Transverse colon (tissue), 4 donors: ENCODE results near the gene DNTT. TPM values are rescaled to one million over a fixed set of nuclear protein-coding genes. Genes with fewer than 3 reads are reported as not detected.
A peak's percentile ranks its signal among the peaks of the same experiment; 100 is the strongest.

Source experiments
- DNase-seq: peaks from one replicate; pipeline ENCODE4 v3.0.0-alpha.2; 2019
- H3K27ac ChIP-seq, 4 donors: fragments of 200-600 bp; sonication (generic); 2 replicates each; pipeline ENCODE4 v1.5.1; 2016 to 2018; ENCODE audit warnings: inconsistent platforms in 4 of 4
- H3K27me3 ChIP-seq: fragments of 200-600 bp; sonication (generic); 2 replicates; pipeline ENCODE4 v1.5.1; 2017; ENCODE audit warnings: inconsistent platforms
- H3K36me3 ChIP-seq, 4 donors: fragments of 200-600 bp; sonication (generic); 2 replicates each; pipeline ENCODE4 v1.5.1; 2017 to 2019; ENCODE audit warnings: inconsistent platforms in 4 of 4
- H3K4me1 ChIP-seq, 4 donors: fragments of 200-600 bp; sonication (generic); 2 replicates each; pipeline ENCODE4 v1.5.1; 2017 to 2020; ENCODE audit warnings: inconsistent platforms in 4 of 4
- H3K4me3 ChIP-seq, 4 donors: fragments of 200-600 bp; sonication (generic); 1 replicate in 1 of 4; 2 replicates in 3 of 4; pipeline versions ENCODE4 v1.5.1 to v1.6.1; 2017 to 2019; ENCODE audit warnings: inconsistent platforms in 4 of 4
- H3K9me3 ChIP-seq, 2 donors: fragments of 200-600 bp; sonication (generic); 2 replicates each; pipeline ENCODE4 v1.5.1; 2017 to 2019; ENCODE audit warnings: inconsistent platforms in 2 of 2
- CTCF ChIP-seq, 5 experiments: fragments of 200-600 bp in 3 of 5; fragments of 450-650 bp in 2 of 5; sonication (generic) in 3 of 5; IDR thresholded peaks; 1 replicate in 2 of 5; 2 replicates in 3 of 5; pipeline ENCODE4 v1.5.1; 2016 to 2017; ENCODE audit warnings: antibody characterized with exemption in 5 of 5, inconsistent platforms in 3 of 5, mild to moderate bottlenecking in 2 of 5, moderate library complexity in 1 of 5
- EP300 ChIP-seq: sonication (generic); formaldehyde crosslinking; IDR thresholded peaks from one replicate; pipeline ENCODE4 v1.6.1; 2017; ENCODE audit warnings: antibody characterized with exemption, low read depth
- POLR2A ChIP-seq: fragments of 450-650 bp; IDR thresholded peaks from one replicate; pipeline ENCODE4 v1.6.1; 2016; ENCODE audit warnings: antibody characterized with exemption, mild to moderate bottlenecking, moderate library complexity
- POLR2AphosphoS5 ChIP-seq, 3 donors: sonication (generic); formaldehyde crosslinking; IDR thresholded peaks; one replicate each; pipeline ENCODE4 v1.6.1; 2016; ENCODE audit warnings: antibody characterized with exemption in 3 of 3
- WGBS, 2 donors: methylation state at CpG; one replicate each; pipeline ENCODE4 v1.1.5; 2018; ENCODE audit warnings: low coverage in 1 of 2; 5-methylcytosine and 5-hydroxymethylcytosine counted together
- in situ Hi-C, 4 donors: fragments of 200-750 bp; cut with MboI; loops; one replicate each; pipeline versions ENCODE4 v1.15.0 to v1.15.1; 2017; ENCODE audit warnings: low sequenced_read_pairs in 3 of 4, low pct_ligation_motif_present in 1 of 4, low pct_unique_long_range_greater_than_20kb in 1 of 4
- intact Hi-C: fragments of 100-400 bp; cut with DNase I; formaldehyde crosslinking; loops from one replicate; pipeline ENCODE4 v1.15.1; 2023; ENCODE audit warnings: low total_unique reads
- total RNA-seq, 4 donors: library from RNA; depleted of rRNA; stranded (reverse); fragments of >200 nt; gene quantifications; one replicate each; pipeline ENCODE4 v1.1.0, GENCODE V29; 2016

The DNTT gene
- total RNA-seq, 4 donors from 2014 or later, result not detected

DNA sequence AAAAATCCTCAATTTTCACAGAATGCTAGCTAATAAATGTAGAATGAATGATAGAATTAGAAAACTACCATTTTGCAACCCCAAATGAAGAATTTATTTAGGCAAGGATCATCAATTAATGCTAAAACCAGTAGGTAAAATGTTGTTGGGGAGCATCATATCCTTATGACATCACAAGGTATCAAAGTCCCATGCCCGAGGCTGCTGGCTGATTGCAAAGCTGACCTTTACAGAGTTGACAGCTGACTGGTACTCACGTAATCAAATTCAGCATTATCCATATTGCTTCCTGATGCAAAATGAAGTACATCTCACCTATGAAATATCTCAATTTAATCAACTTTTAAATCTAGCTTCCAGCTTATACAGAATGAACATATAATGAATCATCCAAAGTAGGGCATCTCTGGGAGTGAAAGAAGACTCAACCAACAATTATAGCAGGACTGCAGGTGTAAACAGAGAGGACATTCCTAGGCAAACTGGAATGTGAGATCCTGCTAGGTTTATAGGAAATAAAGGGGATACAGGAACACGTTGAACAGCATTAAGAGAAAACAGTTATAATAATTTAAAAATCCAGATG, 22.7 kb upstream of the DNTT start:
- Histone ChIP-seq H3K4me1 (peaks cover 0 to 25% (median 7%) of the 10 kb centered on the region in 4 donors), H3K36me3 (no peaks in the 10 kb centered on the region), H3K27ac (no peak overlapping the region), H3K9me3 (no peaks in the 10 kb centered on the region), H3K27me3 (no peaks in the 10 kb centered on the region), H3K4me3 (no peak overlapping the region)
- intact Hi-C loops, result no loop called here
- 86% methylated on average over 2 to 3 of the region's 3 CpGs for WGBS, 2 donors
- TF ChIP-seq POLR2AphosphoS5 (IDR thresholded peaks at IDR 0.05), result no peak
- no peak for DNase-seq
- in situ Hi-C loops, result loop anchor here in 1 of 4 donors (5.0 kb wide), 1 partner anchor 49 kb away; no protein-coding TSS in a partner anchor

DNA sequence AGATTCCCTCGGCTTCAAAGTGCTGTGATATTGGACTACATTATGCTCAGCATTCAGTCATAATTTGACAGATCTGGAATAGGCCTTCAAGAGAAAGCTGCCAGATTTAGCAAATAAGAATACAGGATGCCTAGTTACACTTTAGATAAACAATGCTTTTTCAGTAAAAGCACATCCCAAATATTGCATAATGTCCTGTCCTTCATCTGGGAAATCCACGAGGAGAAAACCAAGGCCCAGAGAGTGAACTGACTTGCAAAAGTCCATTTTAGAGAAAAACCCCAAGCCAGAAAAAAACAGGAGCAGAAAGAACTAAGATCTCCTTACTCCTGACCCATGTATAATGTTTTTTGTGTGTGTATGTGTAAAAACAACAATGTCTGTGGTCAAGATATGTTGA, 20.9 kb upstream of the DNTT start:
- WGBS, 2 donors, result 56 to 75% methylated on average over 1 to 2 of the region's 2 CpGs
- Histone ChIP-seq H3K4me1 (peaks cover 0 to 39% (median 17%) of the 10 kb centered on the region in 4 donors), H3K27me3 (no peaks in the 10 kb centered on the region), H3K4me3 (no peak overlapping the region), H3K36me3 (no peaks in the 10 kb centered on the region), H3K27ac (no peak overlapping the region), H3K9me3 (no peaks in the 10 kb centered on the region)
- in situ Hi-C loops (loop anchor here in 1 of 4 donors (5.0 kb wide), 1 partner anchor 51 kb away; no protein-coding TSS in a partner anchor), intact Hi-C loops (no loop called here)
- DNase-seq, result no peak
- TF ChIP-seq EP300 (no peak), POLR2A (no peak), CTCF (IDR thresholded peaks at IDR 0.05) (no peak), POLR2AphosphoS5 (IDR thresholded peaks at IDR 0.05) (no peak)

DNA sequence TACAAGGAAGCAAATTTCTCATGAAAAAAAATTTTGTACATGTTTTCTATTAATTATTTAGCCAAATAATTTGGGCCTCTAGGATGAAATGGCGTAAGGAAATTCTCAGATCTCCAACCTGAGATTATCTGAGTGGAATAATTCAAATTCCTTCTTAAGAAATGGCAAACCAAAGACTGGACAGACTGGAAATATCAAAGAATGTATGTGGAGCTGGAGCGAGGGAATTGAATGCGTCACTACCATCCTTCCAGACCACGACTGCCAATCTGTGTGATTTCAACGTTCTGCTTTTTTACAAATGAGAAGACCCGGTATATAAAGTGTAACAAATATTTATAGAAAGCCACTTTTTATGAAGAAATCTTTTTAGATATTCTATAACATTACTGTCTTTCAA, 20.5 kb upstream of the DNTT start:
- Histone ChIP-seq H3K4me3 (no peak overlapping the region), H3K9me3 (no peaks in the 10 kb centered on the region), H3K36me3 (no peaks in the 10 kb centered on the region), H3K27ac (no peak overlapping the region), H3K4me1 (peaks cover 0 to 43% (median 17%) of the 10 kb centered on the region in 4 donors), H3K27me3 (no peaks in the 10 kb centered on the region)
- TF ChIP-seq CTCF (IDR thresholded peaks at IDR 0.05) (no peak), POLR2AphosphoS5 (IDR thresholded peaks at IDR 0.05) (no peak), EP300 (no peak), POLR2A (no peak)
- no peak for DNase-seq
- WGBS, 2 donors, result 84 to 89% methylated on average over 6 of the region's 6 CpGs
- in situ Hi-C loops (loop anchor here in 1 of 4 donors (5.0 kb wide), 1 partner anchor 51 kb away; no protein-coding TSS in a partner anchor), intact Hi-C loops (no loop called here)

DNA sequence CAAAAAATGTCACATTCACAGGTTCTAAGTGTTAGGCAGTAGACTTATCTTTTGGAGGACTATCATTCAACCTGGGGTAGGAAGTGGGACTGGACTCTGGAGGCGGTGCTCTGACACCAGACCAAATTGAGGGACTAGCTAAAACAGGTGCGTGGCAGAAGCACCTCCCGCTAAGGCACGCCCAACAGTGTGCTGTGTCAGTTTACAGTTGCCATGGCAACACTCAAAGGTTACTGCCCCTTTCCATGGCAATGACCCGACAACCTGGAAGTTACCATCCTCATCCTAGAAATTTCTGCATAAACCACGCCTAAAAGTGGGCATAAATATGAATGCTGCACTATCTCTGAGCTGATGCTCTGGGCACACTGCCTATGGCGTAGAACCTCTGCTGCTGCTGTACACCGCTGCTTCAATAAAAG, 18.9 kb upstream of the DNTT start:
- H3K27ac ChIP-seq, result peak overlapping the region; percentile 9 to 88 (median 63)
- H3K27me3 ChIP-seq, result no peaks in the 10 kb centered on the region
- TF ChIP-seq EP300, result no peak
- no peak for TF ChIP-seq CTCF (IDR thresholded peaks at IDR 0.05)
- TF ChIP-seq POLR2A, result no peak
- TF ChIP-seq POLR2AphosphoS5 (IDR thresholded peaks at IDR 0.05), result no peak
- H3K36me3 ChIP-seq, result no peaks in the 10 kb centered on the region
- 57 to 76% methylated on average over 2 to 8 of the region's 8 CpGs for WGBS, 2 donors
- peak; percentile 51 for DNase-seq
- intact Hi-C loops, result no loop called here
- in situ Hi-C loops, result no loop called here
- H3K9me3 ChIP-seq, result no peaks in the 10 kb centered on the region
- peaks cover 0 to 41% (median 17%) of the 10 kb centered on the region in 4 donors for H3K4me1 ChIP-seq
- H3K4me3 ChIP-seq, result no peak overlapping the region
